Esophagus muscularis mucosa (tissue), 4 donors: ENCODE measurements around the gene GSTM3. TPM values are rescaled to one million over a fixed set of nuclear protein-coding genes. Genes with fewer than 3 reads are reported as not detected.

Experiments
- DNase-seq: peaks from one replicate; pipeline ENCODE4 v3.0.0-alpha.2; 2017; ENCODE audit errors: extremely low spot score
- H3K27ac ChIP-seq, 4 donors: fragments of 200-600 bp; sonication (generic); replicated peaks in 1 of 4; 1 replicate in 3 of 4; 2 replicates in 1 of 4; pipeline ENCODE4 v1.5.1; 2016 to 2019; ENCODE audit warnings: mild to moderate bottlenecking in 1 of 4
- H3K27me3 ChIP-seq, 4 donors: fragments of 200-600 bp; sonication (generic); one replicate each; pipeline versions ENCODE4 v1.5.1 to v1.6.0; 2016 to 2019
- H3K36me3 ChIP-seq, 4 donors: fragments of 200-600 bp; sonication (generic); one replicate each; pipeline ENCODE4 v1.5.1; 2016 to 2019
- H3K4me1 ChIP-seq, 4 donors: fragments of 200-600 bp; sonication (generic); one replicate each; pipeline ENCODE4 v1.5.1; 2016 to 2019
- H3K4me3 ChIP-seq, 4 donors: fragments of 200-600 bp; sonication (generic); 1 replicate in 2 of 4; 2 replicates in 2 of 4; pipeline ENCODE4 v1.5.1; 2016 to 2019; ENCODE audit warnings: mild to moderate bottlenecking in 4 of 4, moderate library complexity in 1 of 4
- H3K9me3 ChIP-seq, 4 donors: fragments of 200-600 bp; sonication (generic); 1 replicate in 3 of 4; 2 replicates in 1 of 4; pipeline ENCODE4 v1.5.1; 2016 to 2019
- CTCF ChIP-seq, 3 experiments: fragments of 200-600 bp in 2 of 3; fragments of 450-650 bp in 1 of 3; sonication (generic) in 2 of 3; IDR thresholded peaks; one replicate each; pipeline ENCODE4 v1.5.1; 2017 to 2019; ENCODE audit warnings: antibody characterized with exemption in 3 of 3, mild to moderate bottlenecking in 2 of 3, moderate library complexity in 1 of 3
- EP300 ChIP-seq: sonication (generic); formaldehyde crosslinking; IDR thresholded peaks from one replicate; pipeline ENCODE4 v1.6.1; 2017; ENCODE audit warnings: antibody characterized with exemption
- POLR2A ChIP-seq: fragments of 450-650 bp; IDR thresholded peaks from one replicate; pipeline ENCODE4 v1.6.1; 2017; ENCODE audit warnings: antibody characterized with exemption, moderate library complexity, mild to moderate bottlenecking, low read depth
- POLR2AphosphoS5 ChIP-seq, 2 donors: sonication (generic); formaldehyde crosslinking; IDR thresholded peaks; one replicate each; pipeline ENCODE4 v1.6.1; 2017; ENCODE audit warnings: antibody characterized with exemption in 2 of 2
- WGBS: methylation state at CpG from one replicate; pipeline ENCODE4 v1.1.5; 2018; 5-methylcytosine and 5-hydroxymethylcytosine counted together
- intact Hi-C: fragments of 100-400 bp; cut with DNase I; formaldehyde crosslinking; loops from one replicate; pipeline ENCODE4 v1.15.1; 2023
- total RNA-seq, 4 donors: library from RNA; depleted of rRNA; stranded (reverse); fragments of >200 nt; gene quantifications; one replicate each; pipeline versions ENCODE4 v1.1.0 to v1.2.1, GENCODE V29; 2016

The GSTM3 gene
- total RNA-seq, 4 donors from 2014 or later: 64.6 to 111 (median 76.9) TPM

GRCh38 chr1:109765483-109765815 is 24.6 kb upstream of the GSTM3 start:
- H3K36me3 ChIP-seq: no peaks in the 10 kb centered on the region
- no peaks in the 10 kb centered on the region for H3K9me3 ChIP-seq
- no peak overlapping the region for H3K27ac ChIP-seq
- no peak for DNase-seq
- TF ChIP-seq CTCF (IDR thresholded peaks at IDR 0.05) (no peak), POLR2AphosphoS5 (IDR thresholded peaks at IDR 0.05) (no peak), POLR2A (no peak)
- H3K27me3 ChIP-seq: no peaks in the 10 kb centered on the region
- H3K4me3 ChIP-seq: no peak overlapping the region
- intact Hi-C loops: no loop called here
- peaks cover 0 to 3% (median 0%) of the 10 kb centered on the region in 4 donors for H3K4me1 ChIP-seq
- WGBS: 84% methylated on average over 4 of the region's 4 CpGs

GRCh38 chr1:109764561-109765482 is 24.0 kb upstream of the GSTM3 start:
- H3K27me3 ChIP-seq: no peaks in the 10 kb centered on the region
- DNase-seq: no peak
- intact Hi-C loops: no loop called here
- 89% methylated on average over 12 of the region's 13 CpGs for WGBS
- no peaks in the 10 kb centered on the region for H3K36me3 ChIP-seq
- peaks cover 0 to 3% (median 0%) of the 10 kb centered on the region in 4 donors for H3K4me1 ChIP-seq
- no peaks in the 10 kb centered on the region for H3K9me3 ChIP-seq
- H3K4me3 ChIP-seq: no peak overlapping the region
- H3K27ac ChIP-seq: no peak overlapping the region
- TF ChIP-seq CTCF (IDR thresholded peaks at IDR 0.05) (no peak), EP300 (no peak), POLR2AphosphoS5 (IDR thresholded peaks at IDR 0.05) (no peak), POLR2A (no peak)

GRCh38 chr1:109763646-109764415 is 23.0 kb upstream of the GSTM3 start, which contains the start of gene EPS8L3:
Gene EPS8L3 (minus strand): TSS chr1:109763923. CDS start chr1:109761749, 2,174 bp downstream.
- intact Hi-C loops: no loop called here
- Histone ChIP-seq H3K27me3 (no peaks in the 10 kb centered on the region), H3K4me1 (peaks cover 0 to 3% (median 0%) of the 10 kb centered on the region in 4 donors), H3K9me3 (no peaks in the 10 kb centered on the region), H3K4me3 (no peak within 1 kb of the TSS), H3K27ac (no peak within 1 kb of the TSS), H3K36me3 (no peaks in the 10 kb centered on the region)
- TF ChIP-seq POLR2A: no peak
- no peak for TF ChIP-seq CTCF (IDR thresholded peaks at IDR 0.05)
- no peak for TF ChIP-seq EP300
- no peak for TF ChIP-seq POLR2AphosphoS5 (IDR thresholded peaks at IDR 0.05)
- WGBS: 92% methylated on average over 6 of the region's 11 CpGs
- DNase-seq: no peak

GRCh38 chr1:109762821-109763645 is 22.2 kb upstream of the GSTM3 start:
- no peaks in the 10 kb centered on the region for H3K9me3 ChIP-seq
- H3K4me3 ChIP-seq: no peak overlapping the region
- H3K4me1 ChIP-seq: peaks cover 0 to 3% (median 0%) of the 10 kb centered on the region in 4 donors
- WGBS: 84% methylated on average over 9 of the region's 11 CpGs
- intact Hi-C loops: no loop called here
- H3K27ac ChIP-seq: no peak overlapping the region
- TF ChIP-seq POLR2A (no peak), CTCF (IDR thresholded peaks at IDR 0.05) (no peak), EP300 (no peak), POLR2AphosphoS5 (IDR thresholded peaks at IDR 0.05) (no peak)
- H3K27me3 ChIP-seq: no peaks in the 10 kb centered on the region
- no peaks in the 10 kb centered on the region for H3K36me3 ChIP-seq
- DNase-seq: no peak
